Liver (tissue), 9 donors: ENCODE results near the gene TNFRSF8. TPM values are rescaled to one million over a fixed set of nuclear protein-coding genes. Genes with fewer than 3 reads are reported as not detected.
"Not testable (repeated sequence)": the region's sequence is repeated elsewhere in the genome, so short reads cannot be mapped to it uniquely, and the experiment has no call there.

Source experiments
- DNase-seq: peaks from one replicate; pipeline ENCODE4 v3.0.0-alpha.2; 2017; ENCODE audit warnings: low spot score
- H3K27ac ChIP-seq, 2 donors: one replicate each; pipeline ENCODE4 v1.7.0; 2013; ENCODE audit warnings: inconsistent platforms in 2 of 2, low read length in 2 of 2, control low read depth in 1 of 2, low read depth in 1 of 2, mild to moderate bottlenecking in 1 of 2
- H3K27me3 ChIP-seq, 4 donors: one replicate each; pipeline versions ENCODE4 v1.6.1 to v1.7.0; 2013; ENCODE audit warnings: low read length in 3 of 4, inconsistent platforms in 1 of 4, mild to moderate bottlenecking in 1 of 4, moderate library complexity in 1 of 4; ENCODE audit not compliant: control insufficient read depth in 4 of 4, insufficient read depth in 4 of 4
- H3K36me3 ChIP-seq, 4 donors: one replicate each; pipeline versions ENCODE4 v1.6.1 to v1.7.0; 2013; ENCODE audit warnings: low read length in 3 of 4, mild to moderate bottlenecking in 3 of 4, low read depth in 1 of 4, moderate library complexity in 1 of 4; ENCODE audit not compliant: control insufficient read depth in 4 of 4, insufficient read depth in 3 of 4
- H3K4me1 ChIP-seq, 4 donors: one replicate each; pipeline versions ENCODE4 v1.6.1 to v1.7.0; 2013; ENCODE audit warnings: low read length in 3 of 4, mild to moderate bottlenecking in 3 of 4, moderate library complexity in 1 of 4; ENCODE audit not compliant: control insufficient read depth in 4 of 4, insufficient read depth in 4 of 4
- H3K4me3 ChIP-seq, 3 donors: one replicate each; pipeline versions ENCODE4 v1.6.1 to v1.7.0; 2013; ENCODE audit warnings: low read length in 3 of 3, control low read depth in 1 of 3, low read depth in 1 of 3, mild to moderate bottlenecking in 1 of 3
- H3K9ac ChIP-seq, 2 donors: one replicate each; pipeline ENCODE4 v1.7.0; 2013; ENCODE audit warnings: low read length in 2 of 2, mild to moderate bottlenecking in 2 of 2, moderate library complexity in 2 of 2, control low read depth in 1 of 2, low read depth in 1 of 2
- H3K9me3 ChIP-seq, 4 donors: one replicate each; pipeline versions ENCODE4 v1.6.1 to v1.7.0; 2013; ENCODE audit warnings: low read length in 3 of 4; ENCODE audit not compliant: control insufficient read depth in 4 of 4
- ATF3 ChIP-seq: IDR thresholded peaks from 2 replicates; pipeline ENCODE4 v1.6.1; 2016; ENCODE audit warnings: antibody characterized with exemption
- EGR1 ChIP-seq, 2 donors: IDR thresholded peaks; 2 replicates each; pipeline ENCODE4 v1.6.1; 2016 to 2018; ENCODE audit warnings: antibody characterized with exemption in 2 of 2, low read depth in 2 of 2
- FOXA2 ChIP-seq: IDR thresholded peaks from 2 replicates; pipeline ENCODE4 v1.6.1; 2016; ENCODE audit warnings: antibody characterized with exemption
- GABPA ChIP-seq, 2 donors: IDR thresholded peaks in 1 of 2; conservative IDR thresholded peaks in 1 of 2; 2 replicates each; pipeline ENCODE4 v1.6.1; 2016; ENCODE audit warnings: antibody characterized with exemption in 2 of 2, mild to moderate bottlenecking in 1 of 2, moderate library complexity in 1 of 2
- HNF4A ChIP-seq, 2 donors: conservative IDR thresholded peaks; 2 replicates each; pipeline ENCODE4 v1.6.1; 2016; ENCODE audit warnings: antibody characterized with exemption in 2 of 2, mild to moderate bottlenecking in 2 of 2
- HNF4G ChIP-seq: IDR thresholded peaks from 2 replicates; pipeline ENCODE4 v1.6.1; 2016; ENCODE audit warnings: antibody characterized with exemption
- JUND ChIP-seq, 2 donors: IDR thresholded peaks; 2 replicates each; pipeline ENCODE4 v1.6.1; 2016; ENCODE audit warnings: antibody characterized with exemption in 2 of 2
- NR2F2 ChIP-seq: IDR thresholded peaks from 2 replicates; pipeline ENCODE4 v1.6.1; 2016; ENCODE audit warnings: antibody characterized with exemption
- RXRA ChIP-seq, 2 donors: IDR thresholded peaks; 2 replicates each; pipeline ENCODE4 v1.6.1; 2017 to 2018; ENCODE audit warnings: antibody characterized with exemption in 2 of 2, mild to moderate bottlenecking in 1 of 2
- SP1 ChIP-seq: IDR thresholded peaks from 2 replicates; pipeline ENCODE4 v1.6.1; 2018; ENCODE audit warnings: antibody characterized with exemption, mild to moderate bottlenecking
- YY1 ChIP-seq: IDR thresholded peaks from 2 replicates; pipeline ENCODE4 v1.6.1; 2016; ENCODE audit warnings: antibody characterized with exemption, mild to moderate bottlenecking
- WGBS: extraction: QIAGEN DNeasy Blood & Tissue Kit; methylation state at CpG from one replicate; pipeline ENCODE4 v1.1.7; 2013; 5-methylcytosine and 5-hydroxymethylcytosine counted together
- polyA plus RNA-seq, 2 donors: library from polyadenylated mRNA; stranded (reverse) in 1 of 2; unstranded in 1 of 2; fragments of 200-250 nt in 1 of 2; fragments of >200 nt in 1 of 2; fragmentation: Nextera tagmentation in 1 of 2; extraction: Ambion mirVana in 1 of 2; gene quantifications; one replicate each; pipeline versions ENCODE4 v1.2.1 to v1.2.3, GENCODE V29; 2013 to 2015
- total RNA-seq, 2 donors: library from RNA; depleted of rRNA; stranded (reverse); fragments of >200 nt; gene quantifications; one replicate each; pipeline ENCODE4 v1.2.3, GENCODE V29; 2014
- TF ChIP-seq, protein P1 (sequence below): IDR thresholded peaks from 2 replicates; pipeline ENCODE4 v1.6.1; 2016; ENCODE audit warnings: antibody characterized with exemption, mild to moderate bottlenecking
- TF ChIP-seq, protein P2 (sequence below): IDR thresholded peaks from 2 replicates; pipeline ENCODE4 v1.6.1; 2016; ENCODE audit warnings: antibody characterized with exemption
- donor health status: healthy.
- donor health status: healthy.
- donor health status: healthy.
- donor health status: healthy.
- donor health status: healthy.

TNFRSF8 gene
- total and polyA plus RNA-seq, 4 donors, result 0.08 to 0.19 (median 0.12) TPM

DNA sequence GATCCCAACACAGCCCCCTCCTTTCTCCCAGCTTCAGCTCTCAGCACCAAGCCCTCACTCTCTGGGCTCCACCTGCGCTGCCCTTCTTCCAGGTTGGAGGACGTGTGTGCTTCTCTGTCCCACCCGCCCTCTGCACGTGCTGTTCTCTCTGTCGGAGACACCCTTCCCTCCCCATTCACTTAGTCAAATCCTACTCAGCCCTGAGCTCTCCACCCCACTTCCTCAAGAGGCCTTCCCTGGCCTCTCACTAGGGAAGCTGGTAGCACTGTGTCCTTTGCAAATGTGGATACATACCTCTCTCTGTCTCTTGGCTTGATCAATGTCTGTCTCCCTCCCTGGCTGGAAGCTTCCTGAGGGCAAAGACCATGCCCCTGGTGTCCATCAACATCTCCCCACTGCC, 43.0 kb downstream of the TNFRSF8 start:
- H3K9me3 ChIP-seq, result no peaks in the 10 kb centered on the region
- no peak for DNase-seq
- WGBS, result 87% methylated on average over 5 of the region's 5 CpGs
- H3K36me3 ChIP-seq, result no peaks in the 10 kb centered on the region
- peaks cover 0 to 4% (median 0%) of the 10 kb centered on the region in 4 donors for H3K27me3 ChIP-seq
- no peak for TF ChIP-seq YY1
- no peak for TF ChIP-seq GABPA (IDR thresholded peaks at IDR 0.05 in 1 of 2, conservative IDR thresholded peaks at IDR 0.05 in 1 of 2)
- TF ChIP-seq, protein P1, sequence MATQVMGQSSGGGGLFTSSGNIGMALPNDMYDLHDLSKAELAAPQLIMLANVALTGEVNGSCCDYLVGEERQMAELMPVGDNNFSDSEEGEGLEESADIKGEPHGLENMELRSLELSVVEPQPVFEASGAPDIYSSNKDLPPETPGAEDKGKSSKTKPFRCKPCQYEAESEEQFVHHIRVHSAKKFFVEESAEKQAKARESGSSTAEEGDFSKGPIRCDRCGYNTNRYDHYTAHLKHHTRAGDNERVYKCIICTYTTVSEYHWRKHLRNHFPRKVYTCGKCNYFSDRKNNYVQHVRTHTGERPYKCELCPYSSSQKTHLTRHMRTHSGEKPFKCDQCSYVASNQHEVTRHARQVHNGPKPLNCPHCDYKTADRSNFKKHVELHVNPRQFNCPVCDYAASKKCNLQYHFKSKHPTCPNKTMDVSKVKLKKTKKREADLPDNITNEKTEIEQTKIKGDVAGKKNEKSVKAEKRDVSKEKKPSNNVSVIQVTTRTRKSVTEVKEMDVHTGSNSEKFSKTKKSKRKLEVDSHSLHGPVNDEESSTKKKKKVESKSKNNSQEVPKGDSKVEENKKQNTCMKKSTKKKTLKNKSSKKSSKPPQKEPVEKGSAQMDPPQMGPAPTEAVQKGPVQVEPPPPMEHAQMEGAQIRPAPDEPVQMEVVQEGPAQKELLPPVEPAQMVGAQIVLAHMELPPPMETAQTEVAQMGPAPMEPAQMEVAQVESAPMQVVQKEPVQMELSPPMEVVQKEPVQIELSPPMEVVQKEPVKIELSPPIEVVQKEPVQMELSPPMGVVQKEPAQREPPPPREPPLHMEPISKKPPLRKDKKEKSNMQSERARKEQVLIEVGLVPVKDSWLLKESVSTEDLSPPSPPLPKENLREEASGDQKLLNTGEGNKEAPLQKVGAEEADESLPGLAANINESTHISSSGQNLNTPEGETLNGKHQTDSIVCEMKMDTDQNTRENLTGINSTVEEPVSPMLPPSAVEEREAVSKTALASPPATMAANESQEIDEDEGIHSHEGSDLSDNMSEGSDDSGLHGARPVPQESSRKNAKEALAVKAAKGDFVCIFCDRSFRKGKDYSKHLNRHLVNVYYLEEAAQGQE, result no peak
- no peak for TF ChIP-seq JUND (IDR thresholded peaks at IDR 0.05)
- TF ChIP-seq HNF4G, result no peak
- TF ChIP-seq, protein P2, sequence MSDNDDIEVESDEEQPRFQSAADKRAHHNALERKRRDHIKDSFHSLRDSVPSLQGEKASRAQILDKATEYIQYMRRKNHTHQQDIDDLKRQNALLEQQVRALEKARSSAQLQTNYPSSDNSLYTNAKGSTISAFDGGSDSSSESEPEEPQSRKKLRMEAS, result no peak
- TF ChIP-seq HNF4A (conservative IDR thresholded peaks at IDR 0.05), result no peak
- no peak for TF ChIP-seq SP1
- TF ChIP-seq RXRA (IDR thresholded peaks at IDR 0.05), result no peak
- TF ChIP-seq EGR1 (IDR thresholded peaks at IDR 0.05; ENCODE audit: low read depth in 2 of 2), result no peak
- no peak for TF ChIP-seq ATF3
- no peak for TF ChIP-seq NR2F2
- no peak for TF ChIP-seq FOXA2
- H3K27ac ChIP-seq, result no peak overlapping the region
- H3K4me3 ChIP-seq, result no peak overlapping the region
- no peaks in the 10 kb centered on the region for H3K4me1 ChIP-seq
- H3K9ac ChIP-seq, result no peak overlapping the region

DNA sequence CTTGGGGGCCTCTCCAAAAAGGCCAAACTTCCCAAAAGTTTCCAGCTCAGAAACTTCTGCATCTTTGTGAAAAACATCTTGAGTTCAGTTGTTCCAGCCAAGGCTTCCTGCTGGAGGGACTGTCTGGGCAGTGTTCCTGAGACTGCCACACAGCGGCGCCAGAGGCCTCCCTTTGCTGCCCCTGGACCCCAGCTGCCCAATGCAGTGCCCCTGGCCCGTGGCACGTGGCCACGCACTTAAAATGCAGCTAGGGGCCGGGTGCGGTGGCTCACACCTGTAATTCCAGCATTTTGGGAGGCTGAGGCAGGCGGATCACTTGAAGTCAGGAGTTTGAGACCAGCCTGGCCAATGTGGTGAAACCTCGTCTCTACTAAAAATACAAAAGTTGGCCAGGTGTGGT, 43.8 kb downstream of the TNFRSF8 start:
- WGBS, result 70% methylated on average over 9 of the region's 9 CpGs
- H3K27me3 ChIP-seq, H3K9me3 ChIP-seq, H3K36me3 ChIP-seq, H3K4me1 ChIP-seq, H3K4me3 ChIP-seq, H3K9ac ChIP-seq, DNase-seq, H3K27ac ChIP-seq: not testable (repeated sequence)

DNA sequence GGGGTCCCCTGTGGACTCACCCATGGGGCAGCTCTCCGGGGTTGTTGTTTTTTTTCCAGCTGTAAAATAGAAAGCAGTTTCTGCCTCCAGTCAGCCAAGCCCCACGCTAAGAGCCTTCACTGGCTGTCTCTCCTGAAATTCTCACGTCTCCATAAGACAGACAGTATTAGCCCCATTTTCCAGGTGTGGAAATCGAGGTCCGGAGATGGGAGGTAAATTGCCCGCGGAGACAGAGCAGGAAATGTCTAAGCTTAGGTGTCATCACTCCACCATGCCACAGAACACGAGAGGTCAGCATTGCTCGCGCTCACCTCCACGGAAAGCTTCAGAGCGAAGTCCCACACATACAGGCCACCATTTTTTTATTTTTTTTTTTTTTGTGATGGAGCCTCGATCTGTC, 44.6 kb downstream of the TNFRSF8 start:
- no peaks in the 10 kb centered on the region for H3K36me3 ChIP-seq
- TF ChIP-seq SP1 (no peak), NR2F2 (no peak), ATF3 (no peak), HNF4G (no peak), YY1 (no peak)
- H3K4me3 ChIP-seq, result no peak overlapping the region
- no peak overlapping the region for H3K9ac ChIP-seq
- WGBS, result 92% methylated on average over 13 of the region's 13 CpGs
- no peak for DNase-seq
- H3K27me3 ChIP-seq, result peaks cover 0 to 4% (median 0%) of the 10 kb centered on the region in 4 donors
- H3K9me3 ChIP-seq, result no peaks in the 10 kb centered on the region
- H3K27ac ChIP-seq, result no peak overlapping the region
- no peaks in the 10 kb centered on the region for H3K4me1 ChIP-seq
